Heart left ventricle (tissue), 16 donors: ENCODE data around the gene IFITM5. TPM values are rescaled to one million over a fixed set of nuclear protein-coding genes. Genes with fewer than 3 reads are reported as not detected.
"Not testable (repeated sequence)": the region's sequence is repeated elsewhere in the genome, so short reads cannot be mapped to it uniquely, and the experiment has no call there.

Experiments used
- ATAC-seq, 4 donors: fragments of 200-7000 bp; cut with Tn5 transposase; one replicate each; pipeline ENCODE4 v1.9.1; 2020 to 2022; ENCODE audit warnings: moderate library complexity in 4 of 4, mild to moderate bottlenecking in 3 of 4, moderate number of reproducible peaks in 1 of 4
- DNase-seq, 5 donors: peaks; one replicate each; pipeline ENCODE4 v3.0.0-alpha.2; 2020
- H3K27ac ChIP-seq, 12 donors: fragments of 200-600 bp; sonication (generic) in 4 of 12; one replicate each; pipeline versions ENCODE4 v1.5.0 to v1.8.0; 2016 to 2022; ENCODE audit warnings: mild to moderate bottlenecking in 2 of 12
- H3K27me3 ChIP-seq, 9 donors: fragments of 200-600 bp; sonication (generic) in 2 of 9; one replicate each; pipeline versions ENCODE4 v1.5.1 to v1.8.0; 2016 to 2022; ENCODE audit warnings: mild to moderate bottlenecking in 3 of 9
- H3K36me3 ChIP-seq, 9 donors: fragments of 200-600 bp; sonication (generic) in 2 of 9; one replicate each; pipeline versions ENCODE4 v1.5.0 to v1.8.0; 2018 to 2022; ENCODE audit warnings: mild to moderate bottlenecking in 2 of 9
- H3K4me1 ChIP-seq, 12 donors: fragments of 200-600 bp; sonication (generic) in 4 of 12; one replicate each; pipeline versions ENCODE4 v1.5.0 to v1.8.0; 2016 to 2022; ENCODE audit warnings: mild to moderate bottlenecking in 3 of 12
- H3K4me3 ChIP-seq, 12 donors: fragments of 200-600 bp; sonication (generic) in 4 of 12; one replicate each; pipeline versions ENCODE4 v1.5.0 to v1.8.0; 2017 to 2022; ENCODE audit warnings: mild to moderate bottlenecking in 9 of 12, moderate library complexity in 4 of 12
- H3K9me3 ChIP-seq, 12 donors: fragments of 200-600 bp; sonication (generic) in 4 of 12; one replicate each; pipeline versions ENCODE4 v1.5.0 to v1.8.0; 2016 to 2022; ENCODE audit warnings: mild to moderate bottlenecking in 1 of 12
- CTCF ChIP-seq, 12 donors: fragments of 200-600 bp; sonication (generic) in 4 of 12; IDR thresholded peaks; one replicate each; pipeline versions ENCODE4 v1.5.0 to v1.8.0; 2018 to 2022; ENCODE audit warnings: antibody characterized with exemption in 12 of 12, mild to moderate bottlenecking in 5 of 12
- POLR2A ChIP-seq, 2 donors: fragments of 450-650 bp; IDR thresholded peaks; one replicate each; pipeline ENCODE4 v1.6.1; 2017; ENCODE audit warnings: antibody characterized with exemption in 2 of 2, mild to moderate bottlenecking in 2 of 2, moderate library complexity in 2 of 2
- WGBS, 4 donors: extraction: QIAGEN DNeasy Blood & Tissue Kit in 2 of 4; methylation state at CpG; one replicate each; pipeline versions ENCODE4 v1.1.5 to v1.1.7; 2013 to 2018; 5-methylcytosine and 5-hydroxymethylcytosine counted together
- intact Hi-C, 10 donors: fragments of 100-400 bp; cut with DNase I; formaldehyde crosslinking; loops; one replicate each; pipeline versions ENCODE4 v1.11.1 to v1.14.2; 2022
- polyA plus RNA-seq, 2 donors: library from polyadenylated mRNA; stranded (reverse); fragments of 200-250 nt; gene quantifications; one replicate each; pipeline ENCODE4 v1.2.3, GENCODE V29; 2013
- total RNA-seq, 9 donors: library from RNA; depleted of rRNA in 2 of 9; stranded (reverse); fragments of >200 nt in 2 of 9; fragmentation: NEBNext Ultra II Directional in 3 of 9; extraction: Animal tissue kit (Norgen Biotek cat#: 25700) in 3 of 9; gene quantifications; one replicate each; pipeline versions ENCODE4 v1.1.0 to v1.2.4, GENCODE V29; 2016 to 2023
- donor health status: ischemic (EF 13 %, LVEDD 7.1; RV severe dilation, severe dysfunction).
- donor health status: healthy with polysubstance abuse.
- donor health status: DM: no; HTN: yes; CAD: no.
- donor health status: DM: no; HTN: no; CAD: no.
- donor health status: ischemic (EF 25% LVEDD 6.9; RV normal size, moderate dysfunction).
- donor health status: ischemic (EF 25% LVEDD 5.7; RV mildly dilated, moderate dysfunction).
- donor health status: healthy.
- donor health status: DM: yes; HTN: yes; CAD: no.
- donor health status: ischemic (EF 35%, LVEDD 5.7; RV mildly dilated, moderate dysfunction).
- donor health status: nonischemic (EF 11% LVEDD 7.7; RV severe dilation, severe dysfunction).
- donor health status: DM: yes; HTN: yes; CAD: no.
- donor health status: PGD.
- donor health status: ischemic (EF 29% LVEDD 5.4; RV normal size, mild dysfunction).
- donor health status: nonischemic (EF 23%, LVEDD 6.1; RV moderate dilation, normal function).

Gene IFITM5
- total and polyA plus RNA-seq, 11 donors, result not detected

GRCh38 chr11:312092-312816 is 12.9 kb upstream of the IFITM5 start:
- DNase-seq (no peak), ATAC-seq (no peak)
- 45 to 57% (median 50%) methylated on average over 14 of the region's 14 CpGs for WGBS, 4 donors
- TF ChIP-seq POLR2A (IDR thresholded peaks at IDR 0.05) (peak in 1 of 2 donors; percentile 57), CTCF (IDR thresholded peaks at IDR 0.05) (no peak)
- peaks cover 4 to 53% (median 25%) of the 10 kb centered on the region in 12 donors for H3K4me1 ChIP-seq
- H3K27me3 ChIP-seq, result peaks cover 0 to 22% (median 7%) of the 10 kb centered on the region in 9 donors
- intact Hi-C loops, result loop anchor here in 5 of 10 donors (2.0 to 5.0 kb wide), 4 partner anchors 40 to 103 kb away; no protein-coding TSS in a partner anchor
- H3K27ac ChIP-seq, result peak overlapping the region; percentile 85 to 98 (median 92)
- no peaks in the 10 kb centered on the region for H3K9me3 ChIP-seq
- H3K4me3 ChIP-seq, result peak overlapping the region; percentile 3 to 81 (median 44)
- peaks cover 0 to 30% (median 0%) of the 10 kb centered on the region in 9 donors for H3K36me3 ChIP-seq

GRCh38 chr11:311013-311748 is 11.9 kb upstream of the IFITM5 start:
- H3K4me1 ChIP-seq, result peaks cover 5 to 54% (median 29%) of the 10 kb centered on the region in 12 donors
- H3K36me3 ChIP-seq, result peaks cover 0 to 23% (median 0%) of the 10 kb centered on the region in 9 donors
- H3K4me3 ChIP-seq, result peak overlapping the region in 11 of 12 donors; percentile 3 to 81 (median 45)
- intact Hi-C loops, result loop anchor here in 2 of 10 donors (5.0 kb wide), 2 partner anchors 41 to 46 kb away; no protein-coding TSS in a partner anchor
- peak overlapping the region; percentile 85 to 98 (median 92) for H3K27ac ChIP-seq
- peak in 1 of 5 donors; percentile 62 for DNase-seq
- peak in 3 of 4 donors; percentile 6 to 66 (median 61) for ATAC-seq
- WGBS, 4 donors, result 2 to 63% (median 5%) methylated on average over 4 to 9 of the region's 71 CpGs; no CpG with 5 or more reads in 1 of the 4 donors
- peaks cover 0 to 12% (median 3%) of the 10 kb centered on the region in 9 donors for H3K27me3 ChIP-seq
- not testable (repeated sequence) for H3K9me3 ChIP-seq

- not testable (repeated sequence) for H3K27me3 ChIP-seq, H3K9me3 ChIP-seq
- H3K4me1 ChIP-seq, result peaks cover 5 to 55% (median 29%) of the 10 kb centered on the region in 12 donors
- DNase-seq, result peak in 1 of 5 donors; percentile 36
- 24 to 37% (median 32%) methylated on average over 3 to 5 of the region's 18 CpGs for WGBS, 4 donors
- H3K36me3 ChIP-seq, result peaks cover 0 to 12% (median 0%) of the 10 kb centered on the region in 9 donors
- peak overlapping the region; percentile 15 to 69 (median 60) for H3K4me3 ChIP-seq
- peak overlapping the region; percentile 58 to 99 (median 88) for H3K27ac ChIP-seq
- intact Hi-C loops, result loop anchor here in 7 of 10 donors (5.0 to 10.0 kb wide), 6 partner anchors 42 to 195 kb away; partner anchors contain the start of genes BET1L (in 2 of the 7), RIC8A (in 2 of the 7) and RNH1 (in 1 of the 7)
- peak in 2 of 4 donors; percentile 2 to 13 for ATAC-seq
Measured at GRCh38 chr11:309979-310572, 10.8 kb upstream of the IFITM5 start.

- DNase-seq, result peak in 1 of 5 donors; percentile 29
- intact Hi-C loops, result loop anchor here in 6 of 10 donors (5.0 to 10.0 kb wide), 5 partner anchors 46 to 196 kb away; partner anchors contain the start of genes BET1L (in 2 of the 6), RIC8A (in 2 of the 6) and RNH1 (in 1 of the 6)
- not testable (repeated sequence) for H3K27me3 ChIP-seq
Measured at GRCh38 chr11:308740-309665, 9.7 kb upstream of the IFITM5 start.

More at GRCh38 chr11:308740-309665, 9.7 kb upstream of the IFITM5 start:
- H3K9me3 ChIP-seq, result not testable (repeated sequence)
- peaks cover 0 to 10% (median 0%) of the 10 kb centered on the region in 9 donors for H3K36me3 ChIP-seq
- peak in 2 of 4 donors; percentile 1 for ATAC-seq
- H3K4me1 ChIP-seq, result peaks cover 5 to 61% (median 30%) of the 10 kb centered on the region in 12 donors
- H3K4me3 ChIP-seq, result peak overlapping the region; percentile 21 to 69 (median 60)
- H3K27ac ChIP-seq, result peak overlapping the region; percentile 70 to 99 (median 88)
- WGBS, 4 donors, result 48 to 60% (median 51%) methylated on average over 23 to 24 of the region's 24 CpGs
